HCEC 1CT (cell line): Measurements from ENCODE around the gene TLL2.
A peak's percentile ranks its signal among the peaks of the same experiment; 100 is the strongest.

Experiments
- DNase-seq: peaks from one replicate; pipeline ENCODE4 v3.0.0-alpha.2; 2017

TLL2 gene

DNA sequence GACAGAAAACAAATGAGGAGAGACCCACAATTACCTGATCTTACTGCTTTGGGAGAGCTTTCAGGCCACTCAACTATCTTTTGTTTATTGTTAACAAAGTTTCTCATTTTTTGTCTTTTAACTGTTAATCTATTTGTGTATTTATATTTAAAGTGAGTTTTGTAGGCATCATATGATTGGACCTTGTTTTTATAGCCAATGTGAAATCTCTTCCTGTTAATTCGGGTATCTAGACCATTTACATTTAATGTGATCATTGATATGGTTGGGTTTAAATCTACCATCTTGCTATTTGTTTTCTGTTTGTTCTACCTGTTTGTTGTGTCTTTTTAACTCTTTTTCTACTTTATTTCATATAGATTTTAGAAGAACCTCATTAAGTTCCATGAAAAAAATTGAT lies 167.4 kb downstream of the TLL2 start:
- DNase-seq = no peak

DNA sequence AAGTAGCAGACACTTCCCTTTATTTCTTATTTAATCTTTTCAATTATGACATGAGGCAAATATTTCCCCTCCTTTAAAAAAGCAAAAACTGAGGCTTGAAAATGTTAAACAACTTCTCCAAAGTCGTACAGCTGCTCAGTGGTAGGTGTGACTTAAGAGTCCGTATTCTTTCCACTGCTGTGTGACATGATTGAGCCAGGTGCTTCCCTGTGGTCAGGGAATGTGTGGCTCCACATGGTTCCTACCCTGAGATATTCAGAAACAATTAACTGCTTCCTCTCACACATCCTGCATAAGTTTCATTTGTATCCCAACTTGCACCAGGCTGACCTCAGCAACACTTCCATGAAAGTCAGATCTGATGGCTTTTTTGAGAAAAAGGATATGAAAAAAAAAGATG lies 168.5 kb downstream of the TLL2 start:
- no peak for DNase-seq

DNA sequence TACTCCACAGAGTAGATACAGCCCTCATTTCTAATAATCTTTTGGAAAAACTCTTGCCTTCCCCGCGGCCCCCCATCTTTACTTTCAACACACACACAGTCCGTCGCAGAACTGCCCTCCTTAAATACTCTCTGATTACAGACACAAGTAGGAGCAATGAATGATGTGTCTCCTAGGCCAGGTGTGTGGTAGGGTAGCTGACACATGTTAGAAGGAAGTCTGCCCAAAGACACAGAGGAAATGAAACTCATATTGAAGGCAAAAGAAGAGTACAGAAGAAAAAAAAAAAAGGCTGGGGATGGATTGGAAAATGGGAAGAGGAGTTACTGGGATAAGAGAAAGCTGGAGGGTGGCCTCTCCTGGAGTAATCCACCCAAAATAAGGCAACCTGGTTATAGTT lies 169.5 kb downstream of the TLL2 start:
- no peak for DNase-seq

DNA sequence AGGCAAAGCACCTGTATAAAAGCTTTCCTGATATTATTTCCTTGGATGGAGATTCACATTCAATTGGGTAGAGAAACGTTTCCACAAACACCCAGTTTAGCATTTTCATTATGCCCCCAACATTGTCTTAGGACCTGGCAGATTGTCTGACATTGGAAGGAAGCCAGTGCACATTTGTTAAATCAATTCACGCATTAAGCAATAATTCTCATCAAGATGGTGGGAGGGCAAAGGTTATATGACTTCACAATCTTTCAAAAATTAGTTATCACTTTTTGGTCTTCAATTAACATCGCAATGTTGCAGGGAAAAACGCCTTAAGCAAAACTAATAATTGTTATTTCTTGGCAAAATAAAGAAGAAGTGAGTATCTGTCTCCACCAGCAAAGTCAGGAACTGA lies 171.3 kb downstream of the TLL2 start:
- no peak for DNase-seq

DNA sequence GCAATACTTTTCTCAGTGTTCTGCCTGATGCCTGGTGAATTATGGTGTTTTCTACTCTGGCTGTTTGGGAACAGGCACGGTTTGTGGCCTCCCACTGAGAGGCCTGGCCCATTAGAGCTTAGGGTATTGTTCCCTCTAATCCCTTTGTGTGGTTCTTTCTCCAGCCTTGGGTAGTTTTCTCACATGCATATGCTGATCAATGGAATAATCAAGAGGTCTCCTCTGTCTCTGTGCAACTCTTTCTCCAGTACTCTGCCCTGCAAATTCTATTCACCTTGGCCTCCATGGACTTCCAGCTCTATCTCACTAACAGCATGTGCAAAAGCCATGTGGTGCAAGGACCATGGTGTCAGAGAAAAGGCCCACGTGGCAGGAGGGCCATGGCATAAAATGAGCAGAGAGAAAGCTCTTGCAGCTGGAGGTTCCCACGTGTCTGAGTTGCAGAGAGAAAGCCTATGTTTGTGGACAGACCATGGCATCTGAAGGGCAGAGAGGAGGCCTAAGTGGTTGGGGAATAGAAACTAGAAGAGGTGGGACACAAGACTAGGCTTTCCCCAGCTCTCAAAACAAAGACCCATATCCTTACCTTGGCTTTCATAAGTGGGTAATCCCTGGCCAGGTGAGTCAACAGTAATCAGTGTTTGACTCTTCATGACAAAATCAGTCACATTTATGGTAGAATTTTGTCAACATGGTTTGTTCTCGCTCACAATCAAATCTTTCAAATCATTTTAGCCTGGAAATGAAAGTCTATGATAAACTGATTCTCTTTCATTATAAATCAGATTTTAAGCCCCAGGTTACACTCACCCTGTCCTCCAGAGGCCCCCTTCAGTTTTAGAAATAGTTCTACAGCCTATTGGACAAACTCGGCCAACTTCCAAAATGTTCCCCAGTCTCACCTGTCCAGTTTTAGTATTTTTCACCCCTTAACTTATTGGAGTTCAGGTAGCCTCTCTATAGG lies 172.2 kb downstream of the TLL2 start:
- no peak for DNase-seq

DNA sequence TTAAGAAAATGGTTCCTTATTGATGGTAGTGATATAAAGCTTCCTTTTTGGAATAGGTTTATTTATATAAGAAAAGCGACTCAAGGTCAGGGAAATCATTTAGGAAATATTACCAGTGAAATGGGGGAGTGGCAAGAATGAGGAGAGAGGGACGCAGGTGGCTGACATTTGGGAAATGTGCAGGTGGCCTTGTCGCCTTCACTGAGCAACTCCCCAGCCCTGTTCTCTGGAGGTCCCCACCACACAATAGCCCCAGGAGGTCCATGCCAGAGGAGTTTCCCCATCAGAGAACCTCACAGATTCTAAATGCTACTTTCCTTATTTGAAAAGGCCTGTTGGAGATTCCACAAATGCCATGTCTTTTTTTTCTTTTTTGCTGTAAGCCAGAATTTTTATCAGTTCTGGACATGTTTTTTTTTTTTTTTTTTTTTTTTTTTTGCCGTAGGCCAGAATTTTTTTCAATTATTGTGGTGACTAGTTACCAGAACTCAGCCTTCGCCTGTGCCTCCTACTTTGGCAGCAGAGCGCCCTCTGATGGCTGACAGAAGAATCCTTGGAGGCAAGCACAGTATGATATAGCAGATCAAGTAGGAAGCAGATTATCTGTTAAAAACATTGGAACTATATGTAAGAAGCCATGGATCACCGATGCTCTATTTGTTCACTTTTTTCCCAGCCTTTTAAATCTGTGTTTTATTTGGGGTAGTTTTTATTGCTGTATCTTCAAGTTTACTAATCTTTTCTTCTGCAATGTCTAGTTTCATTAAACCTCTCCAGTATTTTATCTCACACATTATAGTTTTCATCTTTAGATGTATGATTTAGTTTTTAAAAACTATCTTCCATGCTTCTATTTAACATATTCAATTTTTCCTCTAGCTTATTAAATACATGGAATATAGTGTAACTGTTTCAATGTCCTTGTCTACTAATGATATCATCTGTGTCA lies 173.5 kb downstream of the TLL2 start:
- peak; percentile 58 for DNase-seq

DNA sequence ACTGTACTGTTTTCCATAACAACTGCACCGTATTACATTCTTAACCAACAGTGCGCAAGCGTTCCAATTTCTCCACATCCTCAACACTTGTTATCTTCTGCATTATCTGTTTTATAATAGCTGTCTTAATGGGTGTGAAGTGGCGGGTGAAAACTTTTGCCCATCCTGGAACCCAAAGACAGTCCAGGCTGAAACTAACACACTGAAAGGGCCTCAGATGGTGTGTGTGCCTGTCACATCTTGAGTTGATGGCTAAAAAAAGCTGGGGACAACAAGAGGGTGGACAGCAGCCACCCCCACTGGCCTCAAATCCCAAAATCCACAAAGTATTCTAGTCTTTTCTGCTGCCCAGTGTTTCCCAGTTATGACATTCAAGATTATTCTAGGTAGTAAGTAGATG lies 174.3 kb downstream of the TLL2 start:
- no peak for DNase-seq

DNA sequence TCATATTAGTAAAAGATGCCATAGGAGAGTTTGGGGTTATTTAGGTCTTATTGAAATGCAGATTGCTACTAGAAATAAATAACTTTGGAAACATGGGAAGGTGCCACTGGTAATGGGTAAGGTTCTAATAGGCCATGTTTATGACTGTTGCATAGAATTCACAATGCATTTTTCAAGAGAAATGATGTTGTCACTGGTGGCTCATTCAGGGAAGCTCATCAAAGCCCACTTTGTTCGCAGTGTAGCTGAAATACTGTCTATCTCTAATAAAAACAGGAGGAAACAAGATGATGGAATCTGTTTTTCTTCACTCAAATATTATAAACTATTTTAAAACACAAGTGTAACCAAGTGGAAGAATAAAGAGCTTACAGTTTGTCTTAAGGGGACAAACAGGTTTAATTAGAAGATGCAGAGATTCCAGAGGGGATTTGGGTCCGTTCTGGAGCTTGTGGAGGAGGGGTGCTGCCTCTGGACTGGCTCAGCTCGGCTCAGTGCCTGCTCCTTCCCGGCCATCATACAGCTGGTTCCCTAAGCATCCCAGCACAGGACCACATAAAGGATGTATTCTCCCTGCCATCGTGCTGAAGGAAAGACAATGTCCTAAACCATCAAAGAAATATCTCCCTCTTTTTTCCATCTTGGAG lies 175.3 kb downstream of the TLL2 start:
- DNase-seq = no peak

- no peak for DNase-seq
Measured at GRCh38 chr10:96337106-96337505, 176.6 kb downstream of the TLL2 start.

DNA sequence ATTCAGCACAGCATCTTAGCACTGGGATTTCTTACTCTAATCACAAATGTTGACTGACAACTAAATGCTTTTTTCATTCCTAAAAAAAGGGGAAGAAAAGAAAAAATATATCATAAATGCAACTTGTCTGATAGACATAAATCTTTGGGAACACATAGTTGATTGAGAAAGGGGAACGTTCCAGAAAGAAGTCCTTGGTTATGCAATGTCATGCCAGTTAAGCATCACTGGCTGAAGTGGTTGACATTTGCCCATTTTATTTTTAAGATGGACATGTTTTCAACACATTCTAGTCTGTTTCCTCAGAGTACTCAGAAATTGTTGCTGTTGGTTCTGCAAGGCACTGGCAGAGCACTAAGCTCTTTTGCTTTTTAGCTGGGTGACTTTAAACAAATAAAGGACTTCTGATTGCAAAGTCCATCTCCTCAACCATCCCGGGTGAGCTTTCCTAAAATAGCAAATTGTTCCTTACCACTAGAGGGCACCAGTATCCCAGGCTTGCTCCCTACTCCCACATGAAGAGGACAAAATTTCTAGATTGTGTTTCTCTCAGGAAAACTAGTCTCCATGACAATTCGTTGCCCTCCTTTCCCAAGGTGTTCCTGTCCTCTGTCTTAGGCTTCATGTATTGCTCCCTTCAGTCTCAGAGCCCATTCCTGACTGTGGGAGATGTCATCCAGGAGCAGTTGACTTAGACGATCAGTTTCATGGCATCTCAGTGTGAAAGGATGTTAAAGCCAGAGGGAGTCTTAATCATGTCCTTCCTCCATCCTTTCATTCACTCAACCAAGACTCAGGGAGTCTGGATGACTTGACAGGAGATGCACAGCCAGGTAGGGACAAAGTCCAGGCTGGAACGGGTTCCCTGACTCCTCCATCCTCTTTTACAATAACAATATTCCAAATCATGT lies 178.9 kb downstream of the TLL2 start:
- peak; percentile 6 for DNase-seq

- no peak for DNase-seq
Measured at GRCh38 chr10:96333101-96333500, 180.6 kb downstream of the TLL2 start.

DNA sequence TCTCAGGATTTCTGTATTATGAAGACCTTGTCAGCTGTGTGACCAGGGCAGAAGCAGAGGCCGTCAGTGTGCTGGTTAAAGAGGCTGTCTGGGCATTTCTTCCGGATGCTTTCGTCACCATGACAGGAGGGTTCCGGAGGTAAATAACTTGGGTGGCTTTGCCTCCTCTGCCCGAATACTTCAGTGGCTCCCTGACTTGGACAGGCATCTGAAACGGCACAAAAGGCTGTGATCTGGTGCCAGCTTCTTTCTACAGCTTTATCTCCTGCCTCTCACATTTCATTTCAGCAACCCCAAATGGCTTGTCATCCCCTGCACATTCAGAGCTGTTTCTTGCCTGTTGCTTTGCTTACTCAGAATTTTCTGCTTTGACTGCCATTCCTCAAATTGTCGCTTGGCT lies 186.3 kb downstream of the TLL2 start:
- DNase-seq = no peak

- DNase-seq = no peak
Measured at GRCh38 chr10:96325719-96326373, 187.9 kb downstream of the TLL2 start.

DNA sequence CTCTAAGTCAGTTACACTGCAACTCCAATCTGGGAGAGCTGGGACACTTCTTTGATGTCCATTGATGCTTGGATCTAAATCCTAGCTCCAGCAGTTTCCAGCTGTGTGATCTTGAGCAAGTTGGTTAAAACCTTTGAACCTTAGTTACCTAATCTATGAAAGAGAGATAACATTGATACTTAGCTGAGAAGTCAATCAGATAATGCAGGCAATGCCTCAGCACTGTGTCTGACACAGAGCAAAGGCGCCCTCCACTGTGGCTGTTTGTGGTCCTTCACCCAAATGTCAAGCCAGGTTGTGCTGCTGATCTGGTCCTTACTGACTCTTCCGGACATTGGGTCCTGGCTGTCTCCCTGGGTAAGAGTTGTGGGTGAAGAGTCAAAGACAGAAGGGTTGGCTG lies 189.3 kb downstream of the TLL2 start:
- DNase-seq = no peak

DNA sequence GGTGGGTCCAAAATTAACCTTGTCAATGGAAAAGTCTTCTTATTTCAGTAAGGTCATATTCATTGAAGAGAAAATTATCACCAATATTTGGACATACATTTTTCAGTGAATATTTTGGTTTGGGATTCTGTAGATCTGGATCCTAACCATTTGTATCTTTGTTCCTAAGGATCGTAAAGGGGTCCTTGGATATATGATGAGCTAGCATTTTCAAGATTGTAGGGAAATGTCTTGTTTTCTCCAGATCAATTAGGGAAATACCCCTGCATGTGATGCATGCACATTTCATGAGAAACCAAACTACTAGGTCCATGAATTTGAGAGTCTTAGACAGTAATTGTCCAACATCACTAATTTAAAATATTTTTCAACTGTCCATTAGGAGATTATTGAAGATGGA lies 191.5 kb downstream of the TLL2 start:
- DNase-seq = no peak

DNA sequence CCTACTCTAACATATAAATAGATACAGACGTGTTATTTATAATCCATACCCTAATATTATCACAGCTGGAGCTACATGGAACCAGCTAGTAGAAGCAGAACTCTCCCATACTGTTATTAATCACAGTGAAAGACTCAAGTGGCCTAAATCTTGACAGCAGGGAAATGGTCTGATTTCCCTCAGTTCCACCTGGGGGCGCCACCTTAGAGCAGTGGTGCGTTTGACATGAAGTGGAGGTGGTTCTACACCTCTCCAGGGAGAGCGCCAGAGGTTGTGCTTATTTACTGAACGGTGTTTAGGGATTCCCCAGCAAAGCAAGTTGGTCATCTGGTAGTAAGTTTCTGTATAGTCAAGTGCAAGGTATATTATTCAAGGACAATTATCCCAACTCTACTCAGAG lies 191.9 kb downstream of the TLL2 start:
- no peak for DNase-seq

DNA sequence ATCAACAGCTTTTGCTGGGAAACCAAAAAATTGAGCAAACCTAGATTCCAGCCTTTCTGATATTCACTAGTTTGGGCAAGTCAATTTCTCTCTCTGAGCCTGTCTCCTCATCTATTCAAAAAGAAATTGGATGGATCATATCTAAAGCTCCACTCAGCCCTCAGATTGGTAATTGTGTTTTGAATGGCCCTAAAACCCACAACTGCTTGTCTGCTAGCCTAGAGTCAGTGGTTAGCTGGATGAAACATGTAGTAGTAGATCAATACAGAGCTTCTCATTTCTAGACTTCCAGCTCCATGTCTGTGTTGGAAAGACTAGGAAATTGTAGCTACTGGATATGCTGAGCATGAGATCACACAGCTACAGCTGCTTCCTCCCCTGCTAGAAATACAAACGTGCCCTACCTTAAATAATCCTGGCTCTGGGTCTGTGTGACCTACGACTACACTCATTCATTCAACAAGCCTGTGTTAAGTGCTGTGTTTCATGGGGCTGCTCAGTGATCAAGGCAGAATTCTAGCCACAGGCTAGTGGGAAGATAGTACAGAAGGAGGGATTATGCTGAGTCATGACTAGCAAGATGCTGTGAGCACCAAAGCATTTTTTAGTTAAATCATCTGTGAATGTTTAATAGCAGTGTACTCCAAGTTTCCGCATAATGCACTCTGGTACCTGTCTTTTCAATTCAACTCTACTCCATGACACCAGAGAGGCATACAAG lies 193.8 kb downstream of the TLL2 start:
- no peak for DNase-seq

GRCh38 chr10:96317067-96317833 lies 196.5 kb downstream of the TLL2 start:
- no peak for DNase-seq
